Coronary artery (tissue), 2 donors: Measurements from ENCODE around the gene NOD1.
A peak's percentile ranks its signal among the peaks of the same experiment; 100 is the strongest.

ENCODE experiments used
- DNase-seq: peaks from one replicate; pipeline ENCODE4 v3.0.0-alpha.2; 2017; ENCODE audit warnings: low spot score
- H3K27ac ChIP-seq, 2 donors: fragments of 200-600 bp; sonication (generic); one replicate each; pipeline ENCODE4 v1.5.1; 2016 to 2019
- H3K4me3 ChIP-seq: fragments of 200-600 bp; sonication (generic); 2 replicates; pipeline ENCODE4 v1.5.1; 2016; ENCODE audit warnings: mild to moderate bottlenecking, moderate library complexity
- CTCF ChIP-seq: fragments of 200-600 bp; sonication (generic); IDR thresholded peaks from one replicate; pipeline ENCODE4 v1.5.1; 2019; ENCODE audit warnings: antibody characterized with exemption

NOD1 gene

GRCh38 chr7:30521532-30521931 lies 42.9 kb upstream of the NOD1 start:
- TF ChIP-seq CTCF: no peak
- Histone ChIP-seq H3K27ac (peak overlapping the region in 1 of 2 donors; percentile 12), H3K4me3 (no peak overlapping the region)
- no peak for DNase-seq

GRCh38 chr7:30519122-30519521 lies 40.5 kb upstream of the NOD1 start:
- no peak for TF ChIP-seq CTCF
- Histone ChIP-seq H3K27ac (no peak overlapping the region), H3K4me3 (no peak overlapping the region)
- DNase-seq: no peak

GRCh38 chr7:30515761-30516160 lies 37.2 kb upstream of the NOD1 start:
- DNase-seq: no peak
- no peak for TF ChIP-seq CTCF
- Histone ChIP-seq H3K4me3 (no peak overlapping the region), H3K27ac (no peak overlapping the region)

- no peak for TF ChIP-seq CTCF
These were observed 36.2 kb upstream of the NOD1 start for GRCh38 chr7:30514776-30515175.

GRCh38 chr7:30514177-30514576 lies 35.6 kb upstream of the NOD1 start:
- no peak for DNase-seq
- Histone ChIP-seq H3K27ac (no peak overlapping the region), H3K4me3 (no peak overlapping the region)
- no peak for TF ChIP-seq CTCF

More at GRCh38 chr7:30514776-30515175, 36.2 kb upstream of the NOD1 start:
- Histone ChIP-seq H3K4me3 (no peak overlapping the region), H3K27ac (no peak overlapping the region)
- DNase-seq: no peak

GRCh38 chr7:30513762-30514161 lies 35.2 kb upstream of the NOD1 start:
- DNase-seq: no peak
- Histone ChIP-seq H3K4me3 (no peak overlapping the region), H3K27ac (no peak overlapping the region)
- no peak for TF ChIP-seq CTCF

- no peak for DNase-seq
- TF ChIP-seq CTCF: no peak
- H3K27ac ChIP-seq: no peak overlapping the region
- H3K4me3 ChIP-seq: no peak overlapping the region
These were observed 33.5 kb upstream of the NOD1 start for GRCh38 chr7:30511973-30512662.
